HG03108 (cell line): Measurements from ENCODE around the gene RIN1.

Experiments used
- ATAC-seq: cut with Tn5 transposase; IDR thresholded peaks from one replicate; pipeline ENCODE4 v1.9.1; 2021; ENCODE audit warnings: moderate library complexity; ENCODE audit not compliant: unreplicated experiment

The RIN1 gene

DNA sequence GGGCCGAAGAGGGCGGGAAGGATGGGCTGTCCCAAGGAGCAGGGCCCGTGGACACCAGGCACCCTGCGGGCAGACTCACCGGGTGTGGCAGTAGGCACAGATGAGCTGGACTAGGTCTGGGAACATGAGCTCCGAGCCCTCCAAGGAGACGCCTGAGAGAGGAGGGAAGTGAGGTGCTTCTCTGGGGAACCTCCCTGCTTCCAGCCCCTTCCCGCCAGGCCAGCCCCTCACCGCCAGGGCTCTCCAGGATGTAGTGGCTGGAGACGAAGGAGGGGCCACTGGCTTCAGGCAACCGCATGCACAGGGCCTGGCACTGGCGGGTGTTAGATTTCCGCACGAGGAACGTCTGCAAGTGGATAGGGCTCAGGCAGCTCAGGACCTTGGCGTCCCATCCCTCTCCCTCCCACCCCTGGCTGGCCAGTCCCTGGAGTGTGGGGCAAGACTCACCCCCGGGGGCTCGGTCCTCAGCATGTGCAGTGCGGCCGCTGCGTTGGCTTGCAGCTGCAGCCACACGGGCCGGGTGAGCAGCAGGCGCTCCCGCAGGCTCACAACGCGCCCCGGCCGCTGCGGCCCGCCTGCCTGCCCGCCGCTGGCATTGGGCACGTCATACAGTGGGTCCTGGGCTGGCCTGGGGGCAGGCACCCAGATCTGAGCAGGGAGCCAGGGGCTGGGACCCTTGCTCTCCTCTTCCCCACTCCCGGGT lies 552 bp downstream of the RIN1 start:
- no peak for ATAC-seq

DNA sequence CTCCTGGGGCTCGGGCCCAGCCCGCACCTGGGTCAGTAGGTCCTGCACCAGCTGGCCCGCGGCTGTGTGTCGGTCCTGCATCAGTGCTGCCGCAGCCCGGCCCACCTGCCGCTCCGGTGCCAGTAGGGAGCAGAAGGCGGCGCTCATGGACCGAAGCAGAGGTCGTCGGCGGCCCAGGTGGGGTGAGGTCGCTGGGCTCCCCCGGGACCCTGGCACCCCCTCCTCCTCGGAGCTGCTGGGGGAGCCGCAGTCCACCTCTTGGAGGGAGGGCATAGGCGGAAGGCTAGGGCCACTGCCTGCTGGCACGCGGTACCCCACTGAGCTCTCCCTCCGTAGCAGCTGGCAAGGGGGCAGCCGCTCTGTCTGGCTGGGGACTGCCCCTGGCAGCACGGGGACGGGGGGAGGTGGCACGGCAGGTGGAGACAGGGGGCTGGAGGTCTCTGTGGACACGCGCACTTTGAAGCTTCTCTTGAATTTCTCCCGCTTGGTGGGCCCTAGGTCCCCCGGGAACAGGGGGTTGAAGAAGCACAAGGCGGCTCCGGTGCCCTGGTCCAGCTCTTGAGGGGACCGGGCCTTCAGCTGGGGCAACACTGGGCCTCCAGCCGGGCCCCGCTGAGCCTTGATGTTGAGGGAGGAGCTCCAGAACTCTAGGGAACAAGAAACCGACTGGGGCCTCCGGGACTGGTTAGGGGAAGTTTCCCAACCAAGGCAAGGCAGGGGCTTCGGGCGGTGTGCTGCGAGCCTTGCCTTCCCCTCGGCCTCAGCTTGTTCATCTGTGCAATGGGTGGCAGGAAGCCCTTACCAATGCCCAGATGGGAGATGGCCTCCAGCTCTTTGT lies 1.4 kb downstream of the RIN1 start:
- no peak for ATAC-seq

DNA sequence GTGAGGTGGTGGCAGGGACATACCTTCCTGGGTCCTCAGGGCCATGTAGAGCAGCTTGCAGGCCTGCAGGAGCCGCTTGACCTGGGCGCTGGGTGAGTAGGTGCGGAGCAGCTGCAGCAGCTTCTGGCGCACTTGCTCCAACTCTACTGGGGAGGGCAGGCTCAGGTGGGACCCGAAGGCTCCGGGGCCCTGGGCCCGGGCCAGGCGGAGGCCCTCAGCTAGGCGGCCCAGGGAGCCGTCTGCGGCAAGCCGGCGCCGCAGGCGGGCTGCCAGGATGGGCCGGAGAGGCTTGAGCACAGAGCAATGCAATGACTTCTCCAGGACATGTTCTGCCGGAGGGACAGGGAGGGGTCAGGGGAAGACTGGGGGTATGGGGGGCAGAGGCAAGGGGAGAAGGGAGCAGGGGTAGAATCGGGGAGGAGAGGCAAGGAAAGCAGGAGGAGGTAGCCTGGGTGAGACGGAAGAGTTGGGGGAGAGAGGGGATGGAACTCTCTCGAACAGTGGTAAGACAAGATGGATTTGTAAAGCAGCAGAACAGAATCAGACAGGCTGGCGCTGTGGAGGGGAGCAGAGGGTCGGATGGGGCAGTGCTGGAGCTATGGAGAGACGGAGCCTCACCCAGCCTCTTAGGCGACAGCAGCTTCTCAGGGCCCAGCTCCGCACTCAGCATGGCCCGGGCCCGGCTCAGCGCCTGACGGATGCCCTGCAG lies 2.2 kb downstream of the RIN1 start:
- ATAC-seq, result no peak

DNA sequence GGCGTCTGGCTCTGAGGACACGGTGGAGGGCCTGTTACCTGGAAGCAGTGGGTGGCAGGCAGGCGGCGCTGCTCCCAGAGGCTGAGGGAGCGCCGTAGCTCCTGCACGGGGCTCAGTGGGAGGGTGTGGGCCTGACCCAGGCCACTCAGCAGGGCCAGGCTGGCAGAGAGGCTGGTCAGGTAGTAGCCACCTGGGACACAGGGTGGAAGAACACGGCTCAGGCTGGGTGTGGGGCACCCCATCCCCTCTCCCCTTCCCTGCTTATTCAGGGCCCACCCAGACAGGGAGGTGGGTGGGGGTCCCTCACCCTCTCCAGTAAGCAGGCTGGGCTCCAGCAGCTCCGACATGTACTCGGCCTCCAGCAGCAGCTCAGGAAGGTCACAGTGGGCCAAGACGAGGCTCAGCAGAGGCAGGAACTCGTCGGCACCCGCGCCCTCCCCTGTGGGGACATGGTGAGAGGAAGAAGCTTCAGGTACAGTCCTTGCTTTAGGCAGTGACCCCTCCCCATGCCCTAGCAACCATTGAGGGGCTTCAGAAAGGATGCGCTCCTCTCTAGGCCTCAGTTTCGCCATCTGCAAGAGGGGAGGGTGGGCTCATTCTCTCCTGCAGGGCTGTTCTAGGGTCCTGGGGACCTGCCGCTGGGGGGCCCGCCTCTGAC lies 2.9 kb downstream of the RIN1 start:
- no peak for ATAC-seq

DNA sequence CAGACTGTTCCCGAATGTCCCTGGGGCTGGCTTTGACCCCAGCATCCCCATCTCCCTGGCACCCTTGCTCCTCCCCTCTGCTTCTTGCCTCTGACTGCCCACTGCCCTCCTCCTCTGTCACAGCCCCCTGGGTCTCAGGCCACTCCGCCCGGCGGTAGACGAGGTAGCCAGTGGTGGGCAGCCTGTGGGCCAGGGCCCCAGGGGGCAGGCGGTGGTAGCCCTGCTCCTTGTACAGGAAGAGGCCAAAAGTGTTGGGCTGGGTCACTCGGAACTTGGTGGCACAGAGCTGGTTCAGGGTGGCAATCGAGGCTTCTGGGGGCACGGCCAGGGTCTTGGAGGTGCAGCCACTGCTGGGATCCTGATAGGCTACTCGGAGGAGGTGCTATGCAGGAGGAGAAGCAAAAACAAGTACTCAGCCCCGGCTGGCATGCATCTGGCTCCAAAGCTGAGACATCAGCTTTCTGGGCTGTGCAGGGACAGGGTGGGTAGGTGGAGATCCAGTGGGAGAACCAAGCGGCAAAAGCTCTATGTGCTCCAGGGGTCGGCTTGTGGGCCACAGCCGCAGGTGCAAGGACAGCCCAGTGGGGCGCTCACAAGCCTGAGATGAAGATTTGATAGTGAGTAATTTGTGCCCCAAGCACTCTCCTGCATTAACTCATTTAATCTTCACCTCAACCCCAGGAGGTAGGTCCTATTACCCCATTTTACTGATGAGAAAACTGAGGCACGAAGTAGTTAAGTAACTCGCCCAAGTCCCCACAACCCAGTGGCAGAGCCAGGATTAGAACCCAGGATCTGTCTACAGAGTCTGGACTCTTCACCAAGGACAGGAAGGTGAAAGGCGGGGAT lies 3.6 kb downstream of the RIN1 start:
- no peak for ATAC-seq

DNA sequence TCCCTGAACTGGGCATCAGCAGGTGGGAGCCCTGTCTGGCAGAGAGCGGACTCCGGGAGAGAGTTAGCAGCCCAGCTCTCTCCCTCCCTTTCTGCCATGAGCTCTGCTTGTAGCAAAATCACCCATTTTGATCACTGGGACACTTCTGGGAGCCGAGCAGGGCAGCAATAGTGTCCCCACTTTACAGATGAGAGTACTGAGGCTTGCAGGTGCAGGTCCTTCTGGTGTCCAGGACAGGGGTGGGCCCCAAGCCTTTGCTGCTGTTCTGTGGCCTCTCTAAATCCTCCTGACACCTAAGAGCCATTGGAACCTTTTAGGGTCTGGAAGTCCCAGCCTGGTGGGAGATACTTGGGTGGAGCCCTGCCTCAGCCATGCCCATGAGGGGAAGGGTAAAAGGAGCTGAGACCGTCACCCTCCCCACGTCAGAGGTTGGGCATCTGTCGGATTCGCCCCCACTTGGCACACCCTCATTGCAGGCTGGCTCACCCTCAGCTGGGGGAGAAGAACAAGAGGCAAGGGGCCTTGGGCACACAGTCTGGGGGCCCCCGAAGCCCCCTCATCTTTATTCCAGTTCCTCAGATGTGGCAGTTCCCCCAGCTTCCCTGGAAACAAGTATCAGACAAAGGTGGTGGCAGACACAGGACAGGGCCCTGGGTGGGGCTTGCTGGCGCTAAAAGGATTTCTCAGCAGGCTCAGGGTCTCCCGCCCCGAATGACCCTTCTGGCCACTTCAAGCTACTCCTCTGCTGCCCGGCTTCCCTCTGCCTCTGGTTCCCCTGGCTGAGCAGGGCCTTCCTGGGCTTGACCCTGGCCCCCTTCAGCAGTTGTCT lies 4.5 kb downstream of the RIN1 start:
- ATAC-seq, result no peak

DNA sequence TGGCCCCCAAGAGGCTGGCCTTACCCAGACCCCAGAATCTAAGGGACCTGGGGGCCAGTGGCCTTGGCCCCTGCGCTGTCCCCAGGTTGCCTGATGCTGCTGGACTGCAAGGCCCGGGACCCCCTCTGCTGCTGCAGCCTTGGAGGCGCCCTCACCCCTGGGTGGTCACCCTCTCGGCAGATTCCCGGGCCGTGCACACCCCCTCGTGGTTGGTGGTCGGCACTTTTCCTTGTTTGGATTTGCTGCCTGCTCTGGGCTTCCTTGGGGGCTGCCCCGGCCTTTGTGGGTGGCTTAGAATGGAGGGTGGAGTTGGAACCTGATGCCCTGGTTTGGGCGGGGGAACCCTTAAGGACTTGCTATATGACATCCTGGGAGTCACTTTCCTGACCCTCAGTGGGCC lies 5.3 kb downstream of the RIN1 start:
- no peak for ATAC-seq

DNA sequence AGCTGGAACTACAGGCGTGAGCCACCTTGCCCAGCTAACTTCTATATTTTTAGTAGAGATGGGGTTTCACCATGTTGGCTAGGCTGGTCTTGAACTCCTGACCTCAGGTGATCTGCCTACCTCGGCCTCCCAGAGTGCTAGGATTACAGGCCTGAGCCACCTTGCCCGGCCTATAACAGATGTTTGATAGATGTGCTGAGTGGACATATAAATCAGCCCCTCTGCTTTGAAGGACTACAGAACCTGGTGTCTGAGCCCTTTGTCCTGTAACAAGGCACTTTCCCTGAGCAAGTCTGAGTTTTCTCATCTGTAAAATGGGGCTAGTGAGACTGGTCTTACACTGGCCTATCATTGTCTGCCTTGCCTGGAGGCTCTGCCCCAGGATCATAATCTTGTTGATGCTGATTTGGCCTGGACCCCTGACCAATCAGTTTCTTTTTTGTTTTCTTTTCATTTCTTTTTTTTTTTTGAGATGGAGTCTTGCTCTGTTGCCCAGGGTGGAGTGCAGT lies 7.0 kb downstream of the RIN1 start:
- no peak for ATAC-seq

DNA sequence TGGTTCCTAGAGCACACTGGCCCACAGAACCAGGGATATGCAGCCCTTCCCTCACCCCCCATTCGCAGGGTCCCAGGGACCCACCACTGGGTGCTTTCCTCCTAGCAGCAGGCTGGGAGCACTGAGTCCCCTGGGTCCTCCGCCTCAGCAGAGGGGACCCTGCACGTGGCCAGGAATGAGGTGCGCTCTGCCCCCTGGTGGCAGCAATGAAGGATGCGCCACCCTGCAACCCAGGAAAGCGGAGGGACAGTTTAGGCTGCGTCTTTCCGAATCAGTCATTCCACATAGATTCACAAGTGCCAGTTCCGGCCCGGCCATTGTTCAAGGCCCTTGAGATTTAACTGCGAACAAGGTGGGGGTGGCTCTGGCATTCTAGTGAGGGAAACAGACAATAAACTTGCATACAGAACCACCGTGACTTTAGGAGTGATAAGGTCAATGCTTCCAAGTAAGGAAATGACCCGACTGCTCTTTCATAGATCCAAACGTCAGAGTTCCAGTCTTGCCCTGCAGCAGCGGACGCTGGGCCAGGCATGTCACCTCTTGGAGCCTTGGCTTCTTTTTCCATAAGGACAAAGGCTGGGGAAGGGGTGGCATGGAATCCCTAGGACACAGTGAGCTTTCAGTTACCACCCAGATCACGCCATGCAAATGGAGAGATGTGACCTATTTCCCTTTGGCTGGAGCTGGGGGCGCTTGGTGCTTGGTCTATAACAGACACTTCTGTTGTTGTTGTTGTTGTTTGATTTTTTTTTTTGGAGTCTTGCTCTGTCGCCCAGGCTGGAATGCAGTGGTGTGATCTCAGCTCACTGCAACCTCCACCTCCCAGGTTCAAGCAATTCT lies 7.7 kb downstream of the RIN1 start:
- ATAC-seq, result peak; percentile 65

DNA sequence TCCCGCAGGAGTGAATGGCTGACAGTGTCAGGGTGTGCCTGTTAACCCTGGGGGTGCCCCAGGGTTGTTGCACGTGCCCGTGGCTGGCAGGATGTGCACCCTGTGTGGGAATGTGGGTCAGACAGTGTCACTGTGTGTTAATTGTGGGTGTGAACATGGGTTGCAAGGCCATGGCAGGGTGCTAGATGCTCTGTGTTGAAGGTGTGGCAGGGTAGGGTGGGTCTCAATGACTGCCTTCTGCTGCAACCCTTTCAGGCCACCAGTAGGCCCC lies 8.3 kb downstream of the RIN1 start:
- no peak for ATAC-seq

DNA sequence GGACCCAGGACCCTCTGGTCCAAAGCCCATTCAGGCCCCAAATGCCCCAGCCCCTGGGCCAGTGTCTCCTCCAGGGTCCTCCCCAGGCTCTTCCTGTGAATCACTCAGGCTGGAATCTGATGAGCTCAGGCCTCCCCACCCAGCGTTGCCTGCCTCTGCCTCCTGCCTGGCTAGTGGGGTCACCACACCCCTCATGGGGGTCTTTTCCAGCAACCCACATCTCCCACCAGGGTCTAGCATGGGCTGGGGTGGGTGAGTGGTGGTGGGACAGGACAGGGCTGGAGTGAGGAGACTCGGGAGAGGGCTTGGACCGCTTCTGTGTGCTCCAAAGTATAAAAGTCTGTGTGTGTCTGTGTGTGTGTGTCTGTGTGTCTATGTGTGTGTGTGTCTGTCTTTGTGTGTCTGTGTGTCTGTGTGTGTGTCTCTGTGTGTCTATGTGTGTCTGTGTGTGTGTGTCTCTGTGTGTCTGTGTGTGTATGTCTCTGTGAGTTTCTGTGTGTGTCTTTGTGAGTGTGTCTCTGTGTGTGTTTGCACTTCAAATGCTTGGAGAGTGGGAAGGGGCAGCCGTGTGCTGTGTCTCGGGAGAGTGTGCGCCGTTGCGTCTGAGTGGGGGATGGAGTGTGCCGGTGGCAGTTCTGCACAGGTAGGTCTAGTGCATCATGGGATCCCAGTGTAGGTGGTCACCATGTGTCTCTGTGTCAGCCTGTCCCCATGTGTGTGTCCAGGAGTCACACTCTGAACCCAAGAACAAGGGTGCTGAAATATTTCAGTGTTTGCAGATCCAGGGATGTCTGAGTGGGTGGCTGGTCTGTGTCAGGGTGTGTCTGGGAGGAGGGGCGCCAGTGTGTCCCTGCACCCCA lies 8.8 kb downstream of the RIN1 start:
- no peak for ATAC-seq

DNA sequence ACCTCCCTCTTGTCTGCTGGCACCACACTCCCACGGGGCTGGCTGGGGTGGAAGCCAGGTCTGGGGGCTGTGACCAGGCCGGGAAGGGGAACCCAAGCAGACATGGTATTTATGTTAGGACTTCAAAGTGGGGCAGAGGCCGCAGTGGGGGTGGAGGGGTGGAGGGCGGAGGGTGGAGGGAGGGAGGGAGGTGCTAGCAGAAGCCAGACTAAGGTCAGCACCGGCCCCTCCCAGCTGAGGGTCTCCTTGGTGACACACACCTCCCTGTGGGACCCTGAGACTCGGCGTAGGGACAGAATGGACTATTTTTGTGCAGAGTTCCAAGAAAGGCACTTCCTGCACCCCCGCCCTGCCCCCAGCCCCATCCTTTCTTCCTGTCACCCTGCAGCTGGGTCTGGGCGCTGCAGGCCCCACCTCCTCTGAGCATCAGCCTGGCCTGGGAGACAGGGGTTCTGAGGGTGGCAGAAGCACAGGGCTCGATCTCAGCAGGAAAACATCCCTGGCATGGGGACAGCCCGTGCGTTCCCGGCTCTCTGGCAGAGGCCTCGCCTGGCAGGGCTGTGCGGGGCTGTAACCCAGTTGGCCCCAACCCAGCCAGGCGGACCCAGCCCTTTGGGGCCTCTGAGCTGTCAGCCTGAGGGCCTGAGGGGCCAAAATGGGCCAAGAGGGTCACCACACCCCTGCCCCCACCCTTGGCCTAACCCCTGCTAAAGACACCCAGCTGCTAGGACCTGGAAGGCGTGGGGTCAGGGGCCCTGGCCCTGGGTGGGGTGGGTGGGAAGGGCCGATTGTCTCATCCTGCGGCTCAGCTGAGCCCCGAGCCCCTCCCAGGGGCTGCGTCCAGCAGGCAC lies 9.7 kb downstream of the RIN1 start:
- ATAC-seq, result no peak

DNA sequence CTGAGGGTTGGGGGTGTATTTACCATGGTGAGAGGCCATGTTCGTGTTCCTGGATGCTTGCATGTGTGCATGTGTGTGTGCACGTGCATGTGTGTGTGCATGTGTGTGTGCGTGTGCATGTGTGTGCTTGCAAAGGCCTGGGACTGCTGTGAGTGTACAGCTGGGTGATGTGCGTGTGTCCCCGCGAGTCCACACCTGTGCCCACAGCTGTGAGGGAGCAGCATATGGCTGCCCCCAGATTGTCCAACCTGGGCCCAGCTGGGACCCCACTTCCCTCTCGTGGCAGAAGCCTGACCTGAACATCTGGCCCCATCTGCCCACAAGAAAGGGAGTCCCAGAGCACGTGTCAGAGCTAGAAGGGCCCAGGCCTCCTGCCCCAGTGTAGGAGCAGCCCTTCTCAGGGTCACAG lies 11.0 kb downstream of the RIN1 start:
- no peak for ATAC-seq

DNA sequence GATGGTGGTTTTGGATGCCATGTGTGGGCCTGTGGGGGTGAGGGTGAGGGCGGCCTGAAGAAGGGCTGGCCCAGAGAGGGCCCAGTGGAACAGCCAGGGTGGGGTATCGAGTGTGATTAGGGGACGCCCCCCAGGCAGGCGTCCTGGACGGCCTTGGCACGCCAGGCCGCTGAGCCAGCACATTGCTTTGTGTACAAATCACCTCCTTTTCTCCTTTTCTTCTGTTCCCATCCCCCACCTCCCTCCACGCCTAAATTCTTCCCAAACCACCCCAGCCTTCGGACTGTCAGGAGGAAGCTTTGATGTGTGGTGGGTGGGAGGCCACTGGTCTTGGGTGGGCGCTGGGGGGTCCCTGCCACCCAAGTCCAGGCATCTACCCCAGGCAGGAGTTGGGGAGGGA lies 11.6 kb downstream of the RIN1 start:
- ATAC-seq, result no peak

DNA sequence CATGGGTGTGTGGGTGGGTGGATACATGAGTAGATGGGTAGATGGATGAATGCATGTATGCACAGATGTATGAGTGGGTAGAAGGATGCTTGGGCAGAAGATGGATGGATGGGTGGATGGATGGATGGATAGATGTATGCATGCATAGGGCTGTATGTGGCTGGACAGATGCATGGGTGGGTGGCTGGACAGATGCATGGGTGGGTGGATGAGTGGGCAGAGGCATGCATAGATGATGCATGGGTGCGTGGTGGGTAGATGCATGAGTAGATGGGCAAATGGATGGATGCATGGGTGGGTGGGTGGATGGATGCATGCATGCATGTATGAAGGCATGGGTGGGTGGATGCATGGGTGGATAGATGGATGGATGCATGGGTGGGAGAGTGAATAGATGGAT lies 12.6 kb downstream of the RIN1 start:
- no peak for ATAC-seq

DNA sequence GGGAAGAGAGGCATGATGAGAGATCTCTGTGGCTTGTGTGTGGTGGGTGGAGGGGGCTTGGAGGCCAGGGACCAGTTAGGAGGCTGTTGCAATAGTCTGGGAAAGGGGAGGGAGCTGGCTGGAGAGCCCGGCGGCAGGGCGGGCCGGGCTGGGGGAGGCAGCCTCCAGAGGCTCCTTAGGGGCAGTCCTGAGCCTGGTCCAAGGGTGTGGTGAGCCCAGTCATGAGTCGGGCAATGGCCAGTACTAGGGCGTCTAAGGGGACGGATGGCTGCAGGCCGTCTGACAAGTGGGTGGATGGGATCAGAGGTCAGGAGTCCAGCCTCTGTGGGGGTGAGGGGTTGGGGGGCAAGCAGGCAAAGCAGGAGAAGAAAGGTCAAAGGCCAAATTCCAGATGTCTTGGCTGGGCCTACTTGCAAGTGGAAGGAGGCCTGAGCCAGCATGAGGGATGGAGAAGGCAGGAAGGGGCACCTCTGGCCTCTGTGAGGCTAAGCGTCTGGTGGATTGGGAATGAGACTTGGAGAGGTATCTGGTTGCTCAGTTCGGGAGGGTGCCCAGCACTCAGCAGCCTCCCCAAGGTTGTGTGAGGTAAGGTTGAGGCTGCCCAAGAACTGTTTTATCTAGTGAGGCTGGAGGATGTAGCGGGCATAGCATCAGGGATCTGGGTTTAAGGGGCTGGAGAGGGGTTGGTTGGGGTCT lies 13.4 kb downstream of the RIN1 start:
- no peak for ATAC-seq
